GM18520 (cell line): ENCODE measurements around the gene RNF207.

ENCODE experiments used
- ATAC-seq: cut with Tn5 transposase; IDR thresholded peaks from one replicate; pipeline ENCODE4 v1.9.1; 2021; ENCODE audit not compliant: unreplicated experiment

RNF207 gene

GRCh38 chr1:6247651-6248050 is 41.7 kb downstream of the RNF207 start:
- ATAC-seq = no peak

GRCh38 chr1:6248161-6248776 is 42.4 kb downstream of the RNF207 start:
- ATAC-seq = no peak

GRCh38 chr1:6248932-6249738 is 43.2 kb downstream of the RNF207 start:
- ATAC-seq = no peak

GRCh38 chr1:6249739-6250689 is 44.1 kb downstream of the RNF207 start:
- no peak for ATAC-seq

- ATAC-seq = no peak
Measured at GRCh38 chr1:6251233-6251632, 45.3 kb downstream of the RNF207 start.

GRCh38 chr1:6251681-6252373 is 45.9 kb downstream of the RNF207 start:
- ATAC-seq = no peak

- no peak for ATAC-seq
Measured at GRCh38 chr1:6252374-6252710, 46.4 kb downstream of the RNF207 start.

GRCh38 chr1:6253380-6253779 is 47.5 kb downstream of the RNF207 start:
- ATAC-seq = no peak

- ATAC-seq = no peak
Measured at GRCh38 chr1:6254691-6255090, 48.8 kb downstream of the RNF207 start.

GRCh38 chr1:6256645-6257044 is 50.7 kb downstream of the RNF207 start:
- no peak for ATAC-seq

- no peak for ATAC-seq
Measured at GRCh38 chr1:6257541-6258069, 51.7 kb downstream of the RNF207 start.

GRCh38 chr1:6258675-6259074 is 52.8 kb downstream of the RNF207 start:
- ATAC-seq = no peak

GRCh38 chr1:6259491-6260362 is 53.8 kb downstream of the RNF207 start:
- no peak for ATAC-seq

GRCh38 chr1:6260433-6260934 is 54.6 kb downstream of the RNF207 start:
- no peak for ATAC-seq

- ATAC-seq = no peak
Measured at GRCh38 chr1:6260961-6261614, 55.2 kb downstream of the RNF207 start, which contains the start of gene GPR153. TSS of gene GPR153 (minus strand) at chr1:6261098. CDS start at chr1:6254905, 6,193 bp downstream.

- no peak for ATAC-seq
Measured at GRCh38 chr1:6261615-6261995, 55.7 kb downstream of the RNF207 start.

GRCh38 chr1:6262555-6263420 is 56.9 kb downstream of the RNF207 start:
- no peak for ATAC-seq

- no peak for ATAC-seq
Measured at GRCh38 chr1:6263716-6264115, 57.8 kb downstream of the RNF207 start.
